Gastrocnemius medialis (tissue), 4 donors: ENCODE results near the gene FRMD3.

ENCODE experiments used
- CTCF ChIP-seq, 5 experiments: fragments of 450-650 bp in 3 of 5; fragments of 200-600 bp in 2 of 5; sonication (generic) in 2 of 5; IDR thresholded peaks in 4 of 5; conservative IDR thresholded peaks in 1 of 5; 1 replicate in 4 of 5; 2 replicates in 1 of 5; pipeline ENCODE4 v1.5.1; 2016 to 2019; ENCODE audit warnings: antibody characterized with exemption in 5 of 5, mild to moderate bottlenecking in 3 of 5, moderate library complexity in 3 of 5
- POLR2A ChIP-seq, 2 donors: fragments of 450-650 bp; IDR thresholded peaks; one replicate each; pipeline ENCODE4 v1.6.1; 2017; ENCODE audit warnings: antibody characterized with exemption in 2 of 2, mild to moderate bottlenecking in 2 of 2, moderate library complexity in 2 of 2

- TF ChIP-seq CTCF (IDR thresholded peaks at IDR 0.05 in 4 of 5, conservative IDR thresholded peaks at IDR 0.05 in 1 of 5) (no peak), POLR2A (IDR thresholded peaks at IDR 0.05) (no peak)
Measured at GRCh38 chr9:83425240-83425639, 113.0 kb downstream of the FRMD3 start.
